Ovary (tissue), 3 donors: Measurements from ENCODE around the gene TMEM86B.

Experiments
- CTCF ChIP-seq, 3 donors: fragments of 450-650 bp in 2 of 3; fragments of 200-600 bp in 1 of 3; IDR thresholded peaks; one replicate each; pipeline versions ENCODE4 v1.5.1 to v1.8.0; 2016 to 2022; ENCODE audit warnings: antibody characterized with exemption in 3 of 3, mild to moderate bottlenecking in 1 of 3
- EP300 ChIP-seq: sonication (generic); formaldehyde crosslinking; IDR thresholded peaks from one replicate; pipeline ENCODE4 v1.6.1; 2017; ENCODE audit warnings: antibody characterized with exemption
- POLR2A ChIP-seq: fragments of 450-650 bp; IDR thresholded peaks from one replicate; pipeline ENCODE4 v1.6.1; 2017; ENCODE audit warnings: antibody characterized with exemption, mild to moderate bottlenecking, moderate library complexity
- donor health status: DM: no; HTN: no; CAD: no.

- TF ChIP-seq CTCF (IDR thresholded peaks at IDR 0.05) (no peak), POLR2A (no peak), EP300 (no peak)
Measured at GRCh38 chr19:55230329-55230728, 1.8 kb upstream of the TMEM86B start.
